HepG2 (cell line): ENCODE results near the gene CADM1. TPM values are rescaled to one million over a fixed set of nuclear protein-coding genes. Genes with fewer than 3 reads are reported as not detected.
A peak's percentile ranks its signal among the peaks of the same experiment; 100 is the strongest.

Experiments
- ASH2L ChIP-seq: fragments of 300-600, 200-600 bp; sonication (generic); IDR thresholded peaks from 2 replicates; pipeline ENCODE4 v1.7.0; 2017; ENCODE audit warnings: low read depth, mild to moderate bottlenecking, moderate library complexity, mixed read lengths, low read length; ENCODE audit not compliant: insufficient read length
- ATF7-NPFF ChIP-seq: sonication (generic); formaldehyde crosslinking; IDR thresholded peaks from 2 replicates; pipeline ENCODE4 v1.8.1; 2023; ENCODE audit warnings: mild to moderate bottlenecking, low read depth, missing genetic modification reagents, moderate library complexity
- ESRRA ChIP-seq: sonication (generic); formaldehyde crosslinking; IDR thresholded peaks from 2 replicates; pipeline ENCODE4 v1.5.1; 2020; ENCODE audit warnings: mild to moderate bottlenecking, low read depth, missing genetic modification reagents
- FUBP1 ChIP-seq: sonication (generic); formaldehyde crosslinking; IDR thresholded peaks from 2 replicates; pipeline ENCODE4 v1.5.1; 2020; ENCODE audit warnings: missing genetic modification reagents, mild to moderate bottlenecking, borderline replicate concordance
- GFI1 ChIP-seq: sonication (generic); formaldehyde crosslinking; IDR thresholded peaks from 2 replicates; pipeline ENCODE4 v1.5.0; 2020; ENCODE audit warnings: missing genetic modification reagents, mild to moderate bottlenecking, borderline replicate concordance
- HCFC1 ChIP-seq: fragments of 150-350 bp; IDR thresholded peaks from 2 replicates; pipeline ENCODE4 v1.6.1; 2014; ENCODE audit warnings: low read depth, low read length
- HMGXB4 ChIP-seq, 2 experiments: sonication (generic) in 1 of 2; formaldehyde crosslinking in 1 of 2; IDR thresholded peaks; 2 replicates each; pipeline versions ENCODE4 v1.4.0 to v1.6.1; 2018 to 2020; ENCODE audit warnings: missing genetic modification reagents in 2 of 2, borderline replicate concordance in 1 of 2, low read depth in 1 of 2, mild to moderate bottlenecking in 1 of 2, missing biosample characterization in 1 of 2
- HNRNPK ChIP-seq: fragments of 200-400 bp; formaldehyde crosslinking; IDR thresholded peaks from 2 replicates; pipeline ENCODE4 v1.6.1; 2018; ENCODE audit warnings: low read length, low read depth, moderate library complexity, mild to moderate bottlenecking; ENCODE audit not compliant: poor library complexity, severe bottlenecking
- NFKB2 ChIP-seq: sonication (generic); formaldehyde crosslinking; IDR thresholded peaks from 2 replicates; pipeline ENCODE4 v1.4.0; 2020; ENCODE audit warnings: missing genetic modification reagents, borderline replicate concordance
- NR2C2 ChIP-seq: sonication (generic); formaldehyde crosslinking; IDR thresholded peaks from 2 replicates; pipeline ENCODE4 v1.4.0; 2020; ENCODE audit warnings: missing genetic modification reagents, mild to moderate bottlenecking, moderate library complexity, borderline replicate concordance
- PHF8 ChIP-seq: sonication (generic); formaldehyde crosslinking; IDR thresholded peaks from 2 replicates; pipeline ENCODE4 v1.5.0; 2020; ENCODE audit warnings: missing genetic modification reagents
- POLR2A ChIP-seq, 2 experiments: IDR thresholded peaks; 2 replicates each; pipeline ENCODE4 v1.6.1; 2011; ENCODE audit warnings: low read depth in 2 of 2, low read length in 2 of 2, mild to moderate bottlenecking in 1 of 2, moderate library complexity in 1 of 2; ENCODE audit not compliant: insufficient read depth in 1 of 2
- RXRA ChIP-seq: sonication (generic); formaldehyde crosslinking; IDR thresholded peaks from 2 replicates; pipeline ENCODE4 v1.5.1; 2020; ENCODE audit warnings: missing genetic modification reagents
- THAP7 ChIP-seq: sonication (generic); formaldehyde crosslinking; IDR thresholded peaks from 2 replicates; pipeline ENCODE4 v1.8.1; 2023; ENCODE audit warnings: mild to moderate bottlenecking, missing genetic modification reagents
- XRCC5 ChIP-seq: fragments of 200-400 bp; formaldehyde crosslinking; optimal IDR thresholded peaks from 2 replicates; pipeline ENCODE3; 2017; ENCODE audit warnings: mild to moderate bottlenecking, low read length
- ZNF383 ChIP-seq: sonication (generic); formaldehyde crosslinking; IDR thresholded peaks from 2 replicates; pipeline ENCODE4 v1.4.0; 2020; ENCODE audit warnings: missing genetic modification reagents, mild to moderate bottlenecking, borderline replicate concordance
- ZNF773 ChIP-seq: sonication (generic); formaldehyde crosslinking; IDR thresholded peaks from 2 replicates; pipeline ENCODE4 v1.4.0; 2020; ENCODE audit warnings: missing genetic modification reagents, borderline replicate concordance
- ZNF782 ChIP-seq: sonication (generic); formaldehyde crosslinking; IDR thresholded peaks from 2 replicates; pipeline ENCODE4 v1.4.0; 2020; ENCODE audit warnings: missing genetic modification reagents, mild to moderate bottlenecking, borderline replicate concordance
- polyA plus RNA-seq, 8 experiments: library from polyadenylated mRNA; depleted of rRNA in 3 of 8; stranded (reverse) in 7 of 8; unstranded in 1 of 8; fragments of >200 nt; fragmentation: Illumina TruSeq in 4 of 8; extraction: Trizol in 4 of 8; gene quantifications; 2 replicates each; pipeline versions ENCODE4 v1.2.1 to v1.2.3, GENCODE V29; 2011 to 2016; ENCODE audit warnings: low read depth in 4 of 8, missing spikeins in 1 of 8, mixed read lengths in 1 of 8; ENCODE audit not compliant: insufficient read depth in 1 of 8
- total RNA-seq, 5 experiments: library from RNA; depleted of rRNA; stranded (reverse); fragments of >200 nt; fragmentation: Illumina TruSeq; extraction: Trizol; gene quantifications; 2 replicates each; pipeline ENCODE4 v1.2.3, GENCODE V29; 2016; ENCODE audit warnings: low read depth in 1 of 5
- TF ChIP-seq, protein P1 (sequence below): sonication (generic); formaldehyde crosslinking; IDR thresholded peaks from 2 replicates; pipeline ENCODE4 v1.9.0; 2022; ENCODE audit warnings: missing genetic modification reagents, mild to moderate bottlenecking, borderline replicate concordance
- TF ChIP-seq, protein P2 (sequence below): sonication (generic); formaldehyde crosslinking; IDR thresholded peaks from 2 replicates; pipeline ENCODE4 v1.4.0; 2020; ENCODE audit warnings: missing genetic modification reagents, low read depth, mild to moderate bottlenecking, borderline replicate concordance

Gene CADM1
- total and polyA plus RNA-seq, 2 of the 13 experiments (the other 11 are each of a cell fraction or from before 2014, with no cell fraction given) = 71.3 to 122 TPM

DNA sequence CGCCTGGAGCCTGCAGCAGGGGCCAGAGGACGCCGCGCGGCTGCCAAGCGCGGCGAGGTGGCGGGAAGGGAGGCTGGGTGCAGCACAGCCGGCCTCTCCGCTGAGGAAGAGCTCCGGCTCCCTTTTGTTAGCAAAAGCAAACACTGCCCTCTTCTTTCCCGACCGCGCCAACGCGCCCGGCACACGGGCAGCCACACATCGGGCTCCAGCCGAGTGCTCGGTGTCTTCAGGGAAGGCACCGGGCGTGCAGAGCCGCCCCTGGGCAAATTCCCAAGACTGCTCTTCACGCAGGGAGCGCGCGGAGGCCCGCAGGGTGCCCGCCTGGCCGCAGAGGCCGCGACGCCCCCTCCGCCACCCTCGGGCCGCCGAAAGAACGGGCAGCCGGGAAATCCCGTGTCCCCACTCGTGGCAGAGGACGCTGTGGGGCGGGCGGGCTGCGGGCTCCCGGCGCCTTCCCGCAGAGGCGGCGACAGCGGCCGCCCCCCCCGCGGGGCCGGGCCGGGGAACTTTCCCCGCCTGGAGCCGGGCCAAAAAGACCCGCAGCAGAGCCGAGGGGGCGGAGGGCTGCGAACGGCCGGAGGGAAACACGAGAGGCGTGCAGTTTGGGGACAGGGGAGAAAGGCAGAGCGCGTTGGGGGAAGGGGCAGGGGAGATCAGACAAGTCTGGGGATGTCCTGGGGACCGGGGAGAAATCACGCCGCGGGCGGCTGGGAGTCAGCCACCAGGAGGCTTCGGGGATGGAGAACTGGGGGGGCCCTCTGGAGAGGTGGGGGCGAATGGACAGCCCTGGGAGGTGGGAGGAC, 931 bp downstream of the CADM1 start (continued):
- TF ChIP-seq ATF7-NPFF (CRISPR knock-in tag) (0 out of 2 replicates have a peak, but pooled peaks have one; percentile 53), XRCC5 (peak; percentile 23), THAP7 (peak; percentile 24; the same call in 1 of the 2 replicates), HCFC1 (no peak), ZNF782 (peak; percentile 56; the same call in 1 of the 2 replicates), NFKB2 (CRISPR knock-in tag) (0 out of 2 replicates have a peak, but pooled peaks have one; percentile 35), ZNF383 (CRISPR knock-in tag) (no peak), RXRA (CRISPR knock-in tag) (0 out of 2 replicates have a peak, but pooled peaks have one; percentile 16), HNRNPK (peak; percentile 57), POLR2A (IDR thresholded peaks at IDR 0.05; ENCODE audit: insufficient read depth in 1 of 2, low read depth in 2 of 2, low read length in 2 of 2) (peak in 1 of 2 experiments; percentile 21; a peak in 1 of 4 replicates), FUBP1 (CRISPR knock-in tag) (no peak), HMGXB4 (CRISPR knock-in tag; IDR thresholded peaks at IDR 0.05; ENCODE audit: borderline replicate concordance in 1 of 2, low read depth in 1 of 2) (peak in 1 of 2 experiments; percentile 89; a peak in 2 of 4 replicates), ZNF773 (CRISPR knock-in tag) (0 out of 2 replicates have a peak, but pooled peaks have one; percentile 8), PHF8 (CRISPR knock-in tag) (peak; percentile 24; the same call in 1 of the 2 replicates), ESRRA (CRISPR knock-in tag) (0 out of 2 replicates have a peak, but pooled peaks have one; percentile 25), ASH2L (peak; percentile 72), NR2C2 (CRISPR knock-in tag) (0 out of 2 replicates have a peak, but pooled peaks have one; percentile 24), GFI1 (CRISPR knock-in tag) (0 out of 2 replicates have a peak, but pooled peaks have one; percentile 9)
- TF ChIP-seq, protein P1, sequence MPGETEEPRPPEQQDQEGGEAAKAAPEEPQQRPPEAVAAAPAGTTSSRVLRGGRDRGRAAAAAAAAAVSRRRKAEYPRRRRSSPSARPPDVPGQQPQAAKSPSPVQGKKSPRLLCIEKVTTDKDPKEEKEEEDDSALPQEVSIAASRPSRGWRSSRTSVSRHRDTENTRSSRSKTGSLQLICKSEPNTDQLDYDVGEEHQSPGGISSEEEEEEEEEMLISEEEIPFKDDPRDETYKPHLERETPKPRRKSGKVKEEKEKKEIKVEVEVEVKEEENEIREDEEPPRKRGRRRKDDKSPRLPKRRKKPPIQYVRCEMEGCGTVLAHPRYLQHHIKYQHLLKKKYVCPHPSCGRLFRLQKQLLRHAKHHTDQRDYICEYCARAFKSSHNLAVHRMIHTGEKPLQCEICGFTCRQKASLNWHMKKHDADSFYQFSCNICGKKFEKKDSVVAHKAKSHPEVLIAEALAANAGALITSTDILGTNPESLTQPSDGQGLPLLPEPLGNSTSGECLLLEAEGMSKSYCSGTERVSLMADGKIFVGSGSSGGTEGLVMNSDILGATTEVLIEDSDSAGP (CRISPR knock-in tag) = peak; percentile 82; the same call in 1 of the 2 replicates
- TF ChIP-seq, protein P2, sequence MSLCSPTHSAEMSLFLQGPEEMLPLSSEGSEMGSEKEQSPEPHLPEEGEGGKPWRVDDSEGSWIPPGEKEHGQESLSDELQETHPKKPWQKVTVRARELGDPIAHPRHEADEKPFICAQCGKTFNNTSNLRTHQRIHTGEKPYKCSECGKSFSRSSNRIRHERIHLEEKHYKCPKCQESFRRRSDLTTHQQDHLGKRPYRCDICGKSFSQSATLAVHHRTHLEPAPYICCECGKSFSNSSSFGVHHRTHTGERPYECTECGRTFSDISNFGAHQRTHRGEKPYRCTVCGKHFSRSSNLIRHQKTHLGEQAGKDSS = peak; percentile 72; the same call in 1 of the 2 replicates
